ENCODE measurements around the gene CPT1B.

Gene CPT1B

DNA sequence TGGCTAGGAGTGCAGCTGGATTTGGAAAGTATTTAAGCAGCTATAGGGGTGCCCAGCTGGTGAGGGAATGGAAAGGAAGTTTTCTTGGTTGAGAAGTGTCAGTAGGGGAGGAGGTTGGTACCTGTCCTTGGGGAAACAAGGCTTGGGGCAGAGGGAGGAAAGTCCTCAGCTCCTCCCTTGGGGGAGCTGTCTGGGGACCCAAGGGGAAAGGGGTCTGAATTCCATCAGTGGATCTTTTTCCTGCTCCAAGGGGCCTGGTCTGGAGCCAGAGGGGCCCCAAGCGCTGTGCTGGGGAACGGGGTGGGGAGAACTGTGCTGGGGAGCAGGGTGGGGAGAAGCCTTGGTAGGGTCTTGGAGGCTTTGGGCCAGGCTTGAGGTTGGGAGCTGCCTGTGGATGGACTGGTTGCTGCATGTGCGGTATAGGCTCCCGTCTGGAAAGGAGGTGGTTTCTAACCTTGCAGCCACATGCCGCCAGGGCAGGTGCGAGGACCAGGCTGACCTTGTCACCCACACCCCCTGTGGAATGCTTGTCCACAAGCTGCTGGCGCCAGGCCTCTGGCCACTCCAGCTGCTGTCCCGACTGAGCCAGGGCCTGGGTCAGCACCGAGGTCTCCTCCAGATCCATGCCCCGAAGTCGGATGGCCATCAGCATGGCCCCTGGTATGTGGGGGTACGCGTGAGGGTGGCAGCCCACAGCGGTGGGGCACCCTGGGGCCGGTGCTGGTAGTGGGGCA, 49.4 kb downstream of the CPT1B start:
- FAIRE-seq = peak; percentile 23
- DNase-seq (ENCODE audit: insufficient read length, low spot score) = no peak
- no peak for TF ChIP-seq POU2F2 (IDR thresholded peaks at IDR 0.05; ENCODE audit: low read depth, low read length)
- no peak for TF ChIP-seq PAX5 (IDR thresholded peaks at IDR 0.05; ENCODE audit: insufficient read depth, low read length, severe bottlenecking)
- TF ChIP-seq TAF1 (IDR thresholded peaks at IDR 0.05; ENCODE audit: low read depth, low read length) = no peak
- TF ChIP-seq POLR2A (IDR thresholded peaks at IDR 0.05; ENCODE audit: low read depth, low read length) = peak; percentile 59; the same call in 1 of the 2 replicates
- TF ChIP-seq SPI1 (IDR thresholded peaks at IDR 0.05; ENCODE audit: low read depth, low read length) = no peak
- TF ChIP-seq POLR2AphosphoS5 (IDR thresholded peaks at IDR 0.05; ENCODE audit: low read depth, low read length) = no peak; the same call in 1 of the 2 replicates

DNA sequence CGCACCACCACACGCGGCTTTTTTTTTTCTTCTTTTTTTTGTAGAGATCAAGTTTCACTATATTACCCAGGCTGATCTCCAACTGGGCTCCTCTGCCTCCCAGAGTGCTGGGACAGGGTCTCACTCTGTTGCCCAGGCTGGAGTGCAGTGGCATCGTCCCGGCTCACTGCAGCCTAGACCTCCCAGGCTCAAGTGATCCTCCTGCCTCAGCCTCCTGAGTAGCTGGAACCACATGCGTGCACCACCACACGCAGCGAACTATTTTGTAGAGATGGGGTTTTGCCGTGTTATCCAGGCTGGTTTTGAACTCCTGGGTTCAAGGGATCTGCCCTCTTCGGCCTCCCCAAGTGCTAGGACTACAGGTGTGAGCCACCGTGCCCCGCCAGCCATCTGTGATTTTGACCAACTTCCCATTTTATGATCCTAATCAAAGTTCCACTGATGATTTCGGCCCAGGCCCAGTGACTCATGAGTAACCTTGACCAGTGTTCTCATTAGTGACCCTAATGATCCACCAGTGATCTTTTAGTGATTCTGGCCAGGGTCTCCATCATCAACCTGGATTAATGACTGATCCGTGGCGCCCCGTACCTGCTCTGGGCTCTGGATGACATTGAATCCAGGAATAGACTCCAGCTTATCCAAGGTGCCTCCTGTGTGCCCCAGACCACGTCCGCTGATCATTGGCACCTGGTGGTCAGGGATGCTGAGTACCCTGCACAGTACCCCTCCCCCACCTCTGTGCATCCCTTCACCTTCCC, 50.1 kb downstream of the CPT1B start:
- FAIRE-seq (peak; percentile 75), DNase-seq (ENCODE audit: insufficient read length, low spot score) (no peak)
- TF ChIP-seq PAX5 (IDR thresholded peaks at IDR 0.05; ENCODE audit: insufficient read depth, low read length, severe bottlenecking) (no peak), TAF1 (IDR thresholded peaks at IDR 0.05; ENCODE audit: low read depth, low read length) (no peak), POU2F2 (IDR thresholded peaks at IDR 0.05; ENCODE audit: low read depth, low read length) (no peak)

GRCh38 chr22:50526834-50527801, 51.1 kb downstream of the CPT1B start:
- FAIRE-seq (no peak), DNase-seq (ENCODE audit: insufficient read length, low spot score) (peak; percentile 57)
- TF ChIP-seq PAX5 (IDR thresholded peaks at IDR 0.05; ENCODE audit: insufficient read depth, low read length, severe bottlenecking) (no peak), POU2F2 (IDR thresholded peaks at IDR 0.05; ENCODE audit: low read depth, low read length) (peak; percentile 55), POLR2A (IDR thresholded peaks at IDR 0.05; ENCODE audit: low read depth, low read length) (peak; percentile 66), POLR2AphosphoS5 (IDR thresholded peaks at IDR 0.05; ENCODE audit: low read depth, low read length) (peak; percentile 6; the same call in 1 of the 2 replicates), TAF1 (IDR thresholded peaks at IDR 0.05; ENCODE audit: low read depth, low read length) (no peak; the same call in 1 of the 2 replicates)

DNA sequence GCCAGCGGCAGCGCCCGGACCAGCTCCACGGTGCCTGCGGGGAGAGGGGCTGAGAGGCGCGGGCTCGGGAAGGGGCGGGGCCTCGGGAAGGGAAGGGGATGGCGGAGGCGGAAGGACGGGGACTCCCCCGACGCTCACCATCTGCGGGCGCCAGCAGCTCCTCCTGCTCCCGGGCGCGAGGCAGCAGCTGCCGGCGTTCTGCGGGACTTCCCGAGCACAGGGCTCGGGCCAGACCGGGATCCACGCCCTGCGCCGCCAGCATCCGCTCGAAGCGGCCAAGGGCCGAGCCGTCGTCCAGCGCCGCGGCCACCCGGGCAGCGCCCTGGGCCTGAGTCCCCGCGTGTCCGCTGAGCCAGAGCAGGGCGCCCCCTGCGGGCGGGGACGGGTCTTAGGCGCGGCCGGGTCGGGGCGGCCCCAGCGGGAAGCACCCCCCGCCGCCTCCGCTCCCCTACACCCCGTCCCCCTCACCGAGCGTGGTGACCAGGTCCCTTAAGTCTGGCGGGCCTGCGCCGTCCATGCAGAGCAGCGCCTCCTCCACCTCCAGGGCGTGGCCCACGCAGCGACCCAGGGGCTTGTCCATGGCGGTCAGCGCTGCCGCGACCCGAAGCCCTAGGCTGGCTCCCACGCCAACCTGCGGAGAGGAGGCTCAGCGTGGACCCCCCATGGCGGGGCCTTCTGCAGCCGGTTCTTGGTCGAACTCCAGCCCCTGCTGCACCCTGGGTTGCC, 52.0 kb downstream of the CPT1B start:
- no peak for FAIRE-seq

DNA sequence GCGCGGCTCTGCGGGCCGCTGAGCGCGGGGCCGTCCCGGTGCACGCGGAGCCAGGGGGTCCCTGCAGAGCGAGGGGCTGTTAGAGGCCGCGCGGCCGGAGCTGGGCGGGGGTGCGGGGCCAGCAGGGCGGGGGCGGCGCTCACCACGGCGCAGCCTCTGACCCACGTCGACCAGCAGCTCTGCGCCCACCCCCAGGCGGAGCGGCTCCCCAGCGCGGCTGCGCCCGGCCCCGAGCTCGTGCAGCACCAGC, 52.4 kb downstream of the CPT1B start:
- no peak for FAIRE-seq
- TF ChIP-seq TAF1 (IDR thresholded peaks at IDR 0.05; ENCODE audit: low read depth, low read length) (no peak), POLR2A (IDR thresholded peaks at IDR 0.05; ENCODE audit: low read depth, low read length) (no peak), POLR2AphosphoS5 (IDR thresholded peaks at IDR 0.05; ENCODE audit: low read depth, low read length) (no peak), SPI1 (IDR thresholded peaks at IDR 0.05; ENCODE audit: low read depth, low read length) (no peak), PAX5 (IDR thresholded peaks at IDR 0.05; ENCODE audit: insufficient read depth, low read length, severe bottlenecking) (no peak)
- DNase-seq (ENCODE audit: insufficient read length, low spot score) = no peak

More for the DNA sequence above, 52.0 kb downstream of the CPT1B start:
- TF ChIP-seq PAX5 (IDR thresholded peaks at IDR 0.05; ENCODE audit: insufficient read depth, low read length, severe bottlenecking) = no peak
- TF ChIP-seq POLR2AphosphoS5 (IDR thresholded peaks at IDR 0.05; ENCODE audit: low read depth, low read length) = peak; percentile 68; the same call in 1 of the 2 replicates
- no peak for TF ChIP-seq POU2F2 (IDR thresholded peaks at IDR 0.05; ENCODE audit: low read depth, low read length)
- no peak for TF ChIP-seq SPI1 (IDR thresholded peaks at IDR 0.05; ENCODE audit: low read depth, low read length)
- TF ChIP-seq TAF1 (IDR thresholded peaks at IDR 0.05; ENCODE audit: low read depth, low read length) = no peak
- peak; percentile 63 for TF ChIP-seq POLR2A (IDR thresholded peaks at IDR 0.05; ENCODE audit: low read depth, low read length)
- peak; percentile 84 for DNase-seq (ENCODE audit: insufficient read length, low spot score)

DNA sequence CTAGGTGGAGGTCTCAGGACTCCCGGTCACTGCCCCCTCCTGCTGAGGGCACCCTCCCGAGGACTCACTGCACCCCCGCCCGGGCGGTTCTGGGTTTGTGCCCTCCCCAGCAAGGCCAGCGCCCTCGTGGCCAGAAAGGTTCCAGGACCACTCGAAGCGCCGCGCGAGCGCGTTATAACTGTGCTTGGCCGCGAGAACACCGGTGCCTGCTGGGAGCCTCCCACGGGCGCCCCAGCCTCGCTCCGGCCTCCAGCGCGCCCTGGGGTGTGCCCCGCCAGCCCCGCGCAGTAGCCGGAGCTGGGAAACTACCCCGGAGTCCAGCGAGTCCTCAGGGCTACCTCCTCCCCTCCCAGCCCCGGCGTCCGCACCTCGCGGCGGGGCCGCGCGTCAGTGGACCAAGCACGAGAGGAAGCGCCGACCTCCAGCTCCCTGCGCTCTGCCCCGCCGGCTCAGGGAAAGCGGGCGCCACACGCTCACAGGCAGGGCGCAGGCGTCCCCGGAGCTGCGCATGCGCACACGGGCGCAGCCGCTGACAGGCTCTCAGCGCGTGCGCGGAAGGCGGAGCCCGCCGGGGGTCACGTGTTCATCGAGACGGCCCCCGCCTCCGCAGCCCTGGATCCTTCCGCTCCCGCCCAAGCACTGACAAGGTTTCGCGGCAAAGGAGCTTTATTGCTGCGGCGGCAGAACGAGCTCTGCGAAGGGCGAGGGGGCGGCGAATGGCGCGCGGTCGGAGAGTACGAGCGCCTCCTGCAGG, 52.9 kb downstream of the CPT1B start, which contains the start of gene SCO2:
Gene SCO2 (minus strand): TSS at position 495 of the 754 bp plus-strand sequence. CDS start 1,187 bp downstream, outside the sequence.
- DNase-seq (ENCODE audit: insufficient read length, low spot score) (peak; percentile 99), FAIRE-seq (peak; percentile 100)
- peak; percentile 81 for TF ChIP-seq POLR2AphosphoS5 (IDR thresholded peaks at IDR 0.05; ENCODE audit: low read depth, low read length)
- peak; percentile 65 for TF ChIP-seq PAX5 (IDR thresholded peaks at IDR 0.05; ENCODE audit: insufficient read depth, low read length, severe bottlenecking)
- TF ChIP-seq POU2F2 (IDR thresholded peaks at IDR 0.05; ENCODE audit: low read depth, low read length) = peak; percentile 47
- TF ChIP-seq SPI1 (IDR thresholded peaks at IDR 0.05; ENCODE audit: low read depth, low read length) = 0 out of 2 replicates have a peak, but pooled peaks have one; percentile 11
- peak; percentile 53 for TF ChIP-seq TAF1 (IDR thresholded peaks at IDR 0.05; ENCODE audit: low read depth, low read length)
- peak; percentile 74 for TF ChIP-seq POLR2A (IDR thresholded peaks at IDR 0.05; ENCODE audit: low read depth, low read length)

- no peak for DNase-seq (ENCODE audit: insufficient read length, low spot score)
Observed at GRCh38 chr22:50524676-50525103, 53.5 kb downstream of the CPT1B start.

More at GRCh38 chr22:50524676-50525103, 53.5 kb downstream of the CPT1B start:
- FAIRE-seq = peak; percentile 84
- TF ChIP-seq POLR2A (IDR thresholded peaks at IDR 0.05; ENCODE audit: low read depth, low read length) (no peak), POLR2AphosphoS5 (IDR thresholded peaks at IDR 0.05; ENCODE audit: low read depth, low read length) (peak; percentile 16; the same call in 1 of the 2 replicates)
